ENCODE measurements around the gene LRMDA.

GRCh38 chr10:75410132-75411005 lies 21.1 kb upstream of the LRMDA start:
- no peak for TF ChIP-seq CTCF (IDR thresholded peaks at IDR 0.05)
- no peak for TF ChIP-seq POLR2A (IDR thresholded peaks at IDR 0.05)

All from tibial nerve (tissue), 3 donors.